SK-N-SH treated with all-trans-retinoic acid at 6 μM for 48 hours (cell line): ENCODE results near the gene EGFL6.

Experiments
- ATAC-seq: fragments of 200-7000 bp; cut with Tn5 transposase; 3 replicates; pipeline ENCODE4 v1.9.1; 2020; ENCODE audit warnings: mild to moderate bottlenecking, moderate library complexity
- ARNTL ChIP-seq: fragments of 450-650 bp; formaldehyde crosslinking; IDR thresholded peaks from 2 replicates; pipeline ENCODE4 v1.5.0; 2020; ENCODE audit warnings: low read depth, mild to moderate bottlenecking, moderate library complexity, borderline replicate concordance
- BACH2 ChIP-seq: fragments of 250-450 bp; sonication (Bioruptor Pico); IDR thresholded peaks from 2 replicates; pipeline ENCODE4 v1.9.0; 2021; ENCODE audit warnings: mild to moderate bottlenecking, borderline replicate concordance
- CREB5 ChIP-seq: fragments of 250-450 bp; sonication (Bioruptor Pico); IDR thresholded peaks from 2 replicates; pipeline ENCODE4 v1.5.1; 2020; ENCODE audit warnings: low read depth, mild to moderate bottlenecking, moderate library complexity
- CSDC2 ChIP-seq: fragments of 250-450 bp; sonication (Bioruptor Pico); IDR thresholded peaks from 2 replicates; pipeline ENCODE4 v1.5.0; 2020; ENCODE audit warnings: mild to moderate bottlenecking, moderate library complexity
- ESRRG ChIP-seq: fragments of 250-450 bp; sonication (Bioruptor Pico); IDR thresholded peaks from 2 replicates; pipeline ENCODE4 v1.6.1; 2021; ENCODE audit warnings: mild to moderate bottlenecking
- GLIS3 ChIP-seq: fragments of 250-450 bp; sonication (Bioruptor Pico); IDR thresholded peaks from 2 replicates; pipeline ENCODE4 v1.5.0; 2020; ENCODE audit warnings: mild to moderate bottlenecking, moderate library complexity
- ISL1 ChIP-seq: fragments of 250-450 bp; sonication (Bioruptor Pico); IDR thresholded peaks from 2 replicates; pipeline ENCODE4 v2.1.2; 2022; ENCODE audit warnings: mild to moderate bottlenecking, moderate library complexity
- OSR1 ChIP-seq: fragments of 250-450 bp; sonication (Bioruptor Pico); IDR thresholded peaks from 2 replicates; pipeline ENCODE4 v1.8.0; 2022; ENCODE audit warnings: moderate library complexity, mild to moderate bottlenecking, inconsistent platforms
- PATZ1 ChIP-seq: fragments of 250-450 bp; sonication (Bioruptor Pico); IDR thresholded peaks from 2 replicates; pipeline ENCODE4 v1.8.0; 2020; ENCODE audit warnings: mild to moderate bottlenecking, moderate library complexity, borderline replicate concordance
- PPARA ChIP-seq: fragments of 250-450 bp; sonication (Bioruptor Pico); IDR thresholded peaks from 2 replicates; pipeline ENCODE4 v1.5.0; 2020; ENCODE audit warnings: mild to moderate bottlenecking, borderline replicate concordance
- RARB ChIP-seq: fragments of 250-450 bp; sonication (Bioruptor Pico); IDR thresholded peaks from 2 replicates; pipeline ENCODE4 v1.8.0; 2021; ENCODE audit warnings: mild to moderate bottlenecking, moderate library complexity
- SNAI2 ChIP-seq: fragments of 250-450 bp; sonication (Bioruptor Pico); IDR thresholded peaks from 2 replicates; pipeline ENCODE4 v1.5.0; 2020; ENCODE audit warnings: mild to moderate bottlenecking, moderate library complexity
- TCF4 ChIP-seq: fragments of 250-450 bp; sonication (Bioruptor Pico); IDR thresholded peaks from 2 replicates; pipeline ENCODE4 v1.8.0; 2021; ENCODE audit warnings: mild to moderate bottlenecking, moderate library complexity, borderline replicate concordance
- TOX ChIP-seq: fragments of 250-450 bp; sonication (Bioruptor Pico); IDR thresholded peaks from 2 replicates; pipeline ENCODE4 v1.8.0; 2021; ENCODE audit warnings: mild to moderate bottlenecking, moderate library complexity, borderline replicate concordance
- TSHZ2 ChIP-seq: fragments of 250-450 bp; sonication (Bioruptor Pico); IDR thresholded peaks from 2 replicates; pipeline ENCODE4 v1.5.0; 2020; ENCODE audit warnings: mild to moderate bottlenecking, moderate library complexity
- ZC3H10 ChIP-seq: fragments of 250-450 bp; sonication (Bioruptor Pico); IDR thresholded peaks from 2 replicates; pipeline ENCODE4 v1.5.1; 2021; ENCODE audit warnings: mild to moderate bottlenecking, moderate library complexity
- ZFP30 ChIP-seq: fragments of 450-650 bp; formaldehyde crosslinking; IDR thresholded peaks from 2 replicates; pipeline ENCODE4 v1.5.0; 2022; ENCODE audit warnings: mild to moderate bottlenecking, moderate library complexity
- ZNF565 ChIP-seq: fragments of 450-650 bp; formaldehyde crosslinking; conservative IDR thresholded peaks from 2 replicates; pipeline ENCODE4 v1.5.0; 2020; ENCODE audit warnings: low read depth, mild to moderate bottlenecking, moderate library complexity
- ZNF70 ChIP-seq: fragments of 450-650 bp; formaldehyde crosslinking; IDR thresholded peaks from 2 replicates; pipeline ENCODE4 v1.5.0; 2020; ENCODE audit warnings: mild to moderate bottlenecking, moderate library complexity
- TF ChIP-seq, protein P1 (sequence below): fragments of 250-450 bp; sonication (Bioruptor Pico); IDR thresholded peaks from 2 replicates; pipeline ENCODE4 v1.5.1; 2021; ENCODE audit warnings: mild to moderate bottlenecking, moderate library complexity
- TF ChIP-seq, protein P2 (sequence below): fragments of 250-450 bp; sonication (Bioruptor Pico); IDR thresholded peaks from 2 replicates; pipeline ENCODE4 v1.8.0; 2021; ENCODE audit warnings: low read depth, mild to moderate bottlenecking, moderate library complexity, borderline replicate concordance

EGFL6 gene

DNA sequence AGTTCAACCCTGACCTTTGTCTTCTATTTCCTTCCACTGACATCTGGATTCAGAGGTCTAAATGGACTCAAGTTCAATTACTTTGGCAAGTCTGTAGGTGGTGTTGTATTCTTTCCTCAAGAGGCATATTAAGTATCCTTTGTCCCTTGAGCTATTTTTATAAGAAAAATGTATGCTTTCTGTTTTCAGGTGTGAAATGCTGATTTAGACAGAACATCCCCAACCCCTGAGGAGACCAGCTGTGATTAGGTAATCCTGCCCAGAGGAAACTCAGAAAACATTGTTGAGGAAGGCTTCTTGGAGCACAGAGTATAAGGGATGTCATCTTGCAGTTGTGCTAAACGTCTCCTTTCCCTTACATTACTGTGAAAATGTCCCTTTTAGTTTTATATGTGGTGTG lies 46.6 kb upstream of the EGFL6 start:
- no peak for ATAC-seq
- TF ChIP-seq, protein P1, sequence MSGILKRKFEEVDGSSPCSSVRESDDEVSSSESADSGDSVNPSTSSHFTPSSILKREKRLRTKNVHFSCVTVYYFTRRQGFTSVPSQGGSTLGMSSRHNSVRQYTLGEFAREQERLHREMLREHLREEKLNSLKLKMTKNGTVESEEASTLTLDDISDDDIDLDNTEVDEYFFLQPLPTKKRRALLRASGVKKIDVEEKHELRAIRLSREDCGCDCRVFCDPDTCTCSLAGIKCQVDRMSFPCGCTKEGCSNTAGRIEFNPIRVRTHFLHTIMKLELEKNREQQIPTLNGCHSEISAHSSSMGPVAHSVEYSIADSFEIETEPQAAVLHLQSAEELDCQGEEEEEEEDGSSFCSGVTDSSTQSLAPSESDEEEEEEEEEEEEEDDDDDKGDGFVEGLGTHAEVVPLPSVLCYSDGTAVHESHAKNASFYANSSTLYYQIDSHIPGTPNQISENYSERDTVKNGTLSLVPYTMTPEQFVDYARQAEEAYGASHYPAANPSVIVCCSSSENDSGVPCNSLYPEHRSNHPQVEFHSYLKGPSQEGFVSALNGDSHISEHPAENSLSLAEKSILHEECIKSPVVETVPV (CRISPR knock-in tag): no peak
- TF ChIP-seq PPARA (CRISPR knock-in tag): no peak

DNA sequence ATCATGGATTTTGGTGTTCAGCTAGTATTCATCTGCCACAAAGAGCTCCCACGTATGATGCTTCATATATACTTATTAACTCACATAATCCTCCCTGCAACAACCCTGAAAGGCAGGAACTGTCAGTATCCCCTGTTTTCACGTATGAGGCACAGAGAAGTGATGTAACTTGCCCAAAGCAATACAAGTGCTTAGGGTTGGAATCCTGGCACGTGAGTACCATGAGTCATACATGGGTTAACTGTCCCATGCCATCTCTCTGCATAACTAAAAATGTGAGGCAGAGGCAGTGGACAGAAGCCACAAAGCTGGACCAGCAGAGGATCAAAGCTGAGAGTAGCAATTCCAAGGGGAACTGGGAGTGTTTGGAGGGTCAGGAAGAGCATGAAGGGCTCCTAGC lies 35.7 kb upstream of the EGFL6 start:
- ATAC-seq: peak; percentile 63
- TF ChIP-seq CSDC2 (CRISPR knock-in tag) (no peak), ZNF565 (CRISPR knock-in tag) (no peak), CREB5 (CRISPR knock-in tag) (no peak), ISL1 (CRISPR knock-in tag) (no peak), TSHZ2 (CRISPR knock-in tag) (no peak), ZFP30 (CRISPR knock-in tag) (no peak), GLIS3 (CRISPR knock-in tag) (no peak), RARB (CRISPR knock-in tag) (no peak), ARNTL (no peak), TOX (no peak), BACH2 (CRISPR knock-in tag) (no peak), TCF4 (CRISPR knock-in tag) (no peak), OSR1 (CRISPR knock-in tag) (no peak), PPARA (CRISPR knock-in tag) (no peak), PATZ1 (CRISPR knock-in tag) (no peak), ZNF70 (CRISPR knock-in tag) (no peak), ZC3H10 (CRISPR knock-in tag) (no peak), ESRRG (CRISPR knock-in tag) (no peak), SNAI2 (CRISPR knock-in tag) (no peak)
- TF ChIP-seq, protein P2, sequence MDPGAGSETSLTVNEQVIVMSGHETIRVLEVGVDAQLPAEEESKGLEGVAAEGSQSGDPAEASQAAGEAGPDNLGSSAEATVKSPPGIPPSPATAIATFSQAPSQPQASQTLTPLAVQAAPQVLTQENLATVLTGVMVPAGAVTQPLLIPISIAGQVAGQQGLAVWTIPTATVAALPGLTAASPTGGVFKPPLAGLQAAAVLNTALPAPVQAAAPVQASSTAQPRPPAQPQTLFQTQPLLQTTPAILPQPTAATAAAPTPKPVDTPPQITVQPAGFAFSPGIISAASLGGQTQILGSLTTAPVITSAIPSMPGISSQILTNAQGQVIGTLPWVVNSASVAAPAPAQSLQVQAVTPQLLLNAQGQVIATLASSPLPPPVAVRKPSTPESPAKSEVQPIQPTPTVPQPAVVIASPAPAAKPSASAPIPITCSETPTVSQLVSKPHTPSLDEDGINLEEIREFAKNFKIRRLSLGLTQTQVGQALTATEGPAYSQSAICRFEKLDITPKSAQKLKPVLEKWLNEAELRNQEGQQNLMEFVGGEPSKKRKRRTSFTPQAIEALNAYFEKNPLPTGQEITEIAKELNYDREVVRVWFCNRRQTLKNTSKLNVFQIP (CRISPR knock-in tag): no peak
- TF ChIP-seq, all 23 proteins: peak for 0

- no peak for ATAC-seq
- TF ChIP-seq PPARA (CRISPR knock-in tag) (no peak), BACH2 (CRISPR knock-in tag) (no peak)
Measured at GRCh38 chrX:13535376-13536165, 33.8 kb upstream of the EGFL6 start.
